GM10248 (cell line): ENCODE data around the gene UGT2B15.
"Not testable (repeated sequence)": the region's sequence is repeated elsewhere in the genome, so short reads cannot be mapped to it uniquely, and the experiment has no call there.

Experiments
- CTCF ChIA-PET: fragments of 300-600 bp; sonication (Branson Sonifier 250); formaldehyde crosslinking; extraction: SDS; loops from one replicate; lab custom pipeline; 2021; ENCODE audit warnings: antibody characterized with exemption; lab: Yijun Ruan, JAX
- POLR2A ChIA-PET: fragments of 350-650 bp; sonication (Branson Sonifier 250); formaldehyde crosslinking; extraction: SDS; loops from one replicate; lab custom pipeline; 2020; ENCODE audit warnings: antibody characterized with exemption; lab: Yijun Ruan, JAX
- DNase-seq: peaks from one replicate; pipeline ENCODE4 v3.0.0; 2012; ENCODE audit errors: extremely low spot score
- CTCF ChIP-seq: IDR thresholded peaks from 2 replicates; pipeline ENCODE4 v1.5.1; 2012; ENCODE audit warnings: mild to moderate bottlenecking, low read depth; ENCODE audit errors: extremely low read depth, missing control alignments, control extremely low read depth

The UGT2B15 gene

GRCh38 chr4:68670479-68670939 is at the start of gene UGT2B15:
Gene UGT2B15, minus strand, starts transcription at chr4:68670652. Its CDS starts 34 bp downstream, at chr4:68670618.
- POLR2A ChIA-PET, DNase-seq: not testable (repeated sequence)
- CTCF ChIA-PET, result interaction anchor here (3.7 kb wide), 1 partner anchor 172 kb away, joined by 10 read pairs; no protein-coding TSS in a partner anchor

DNA sequence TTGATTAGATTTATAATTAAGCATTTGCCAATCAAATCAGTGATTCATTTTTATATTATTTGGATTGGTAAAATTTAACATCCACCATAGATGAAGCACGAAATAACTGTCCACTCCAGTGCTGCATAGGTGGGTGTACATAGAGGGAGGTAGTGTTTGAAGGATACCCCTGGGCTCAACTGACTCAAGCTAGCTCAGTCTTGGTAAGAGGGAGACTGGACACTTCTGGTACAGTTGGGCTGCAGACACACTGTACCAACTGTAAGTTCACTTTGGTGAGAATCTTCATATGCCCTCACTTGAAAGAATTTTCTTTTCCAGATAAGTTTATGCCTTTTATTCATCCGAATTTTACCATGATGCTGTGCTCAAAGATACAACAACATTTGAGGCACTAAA is 48.6 kb upstream of the UGT2B15 start:
- POLR2A ChIA-PET, result no interaction called here
- DNase-seq, result no peak
- no peak for TF ChIP-seq CTCF
- CTCF ChIA-PET, result interaction anchor here (1.0 kb wide), 1 partner anchor 30 kb away, joined by 3 read pairs; no protein-coding TSS in a partner anchor

- ChIA-PET POLR2A (no interaction called here), CTCF (interaction anchor here (1.0 kb wide), 1 partner anchor 31 kb away, joined by 3 read pairs; no protein-coding TSS in a partner anchor)
- DNase-seq, result no peak
- no peak for TF ChIP-seq CTCF
Measured at GRCh38 chr4:68718447-68719074, 48.1 kb upstream of the UGT2B15 start.

DNA sequence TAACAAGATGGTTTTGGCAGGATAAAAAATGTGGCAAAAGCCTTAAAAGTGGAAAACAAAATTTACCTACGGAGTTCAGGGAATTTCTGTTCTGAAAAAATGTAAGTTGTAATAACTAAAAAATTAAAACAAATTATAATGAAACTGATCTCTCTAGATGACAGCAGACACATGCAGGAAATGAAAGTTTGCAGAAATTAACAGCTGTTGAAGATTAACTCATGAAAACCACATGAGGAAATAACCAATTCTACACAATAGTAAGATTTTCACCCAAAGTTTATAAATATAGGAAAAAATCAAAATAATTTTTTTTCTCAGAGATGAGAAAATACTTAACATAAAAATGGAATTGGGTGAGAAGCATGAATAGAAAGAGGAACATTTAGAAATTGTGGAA is 47.5 kb upstream of the UGT2B15 start:
- ChIA-PET POLR2A (no interaction called here), CTCF (interaction anchor here (1.0 kb wide), 1 partner anchor 31 kb away, joined by 3 read pairs; no protein-coding TSS in a partner anchor)
- no peak for DNase-seq
- no peak for TF ChIP-seq CTCF

DNA sequence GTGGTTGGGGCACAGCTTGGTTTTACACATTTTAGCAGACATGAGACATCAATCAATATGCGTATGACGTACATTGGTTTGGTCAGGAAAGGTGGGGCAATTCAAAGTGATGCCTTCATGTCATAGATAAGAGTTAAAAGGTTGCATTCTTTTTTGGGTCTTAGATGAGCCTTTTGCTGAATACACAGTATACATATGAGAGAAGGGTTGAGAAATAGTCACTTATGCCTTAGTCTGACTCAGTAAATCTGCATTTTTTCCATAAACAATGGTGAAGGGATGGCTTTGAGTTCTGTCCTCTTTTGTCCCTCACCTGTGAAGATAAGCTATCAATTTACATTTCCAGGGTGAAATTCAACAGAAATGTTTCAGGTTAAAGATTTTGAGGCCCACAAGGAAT is 43.9 kb upstream of the UGT2B15 start:
- CTCF ChIA-PET, result interaction anchor here (1.6 kb wide), 1 partner anchor 12 kb away, joined by 4 read pairs; no protein-coding TSS in a partner anchor
- no peak for DNase-seq
- TF ChIP-seq CTCF, result no peak
- POLR2A ChIA-PET, result no interaction called here

DNA sequence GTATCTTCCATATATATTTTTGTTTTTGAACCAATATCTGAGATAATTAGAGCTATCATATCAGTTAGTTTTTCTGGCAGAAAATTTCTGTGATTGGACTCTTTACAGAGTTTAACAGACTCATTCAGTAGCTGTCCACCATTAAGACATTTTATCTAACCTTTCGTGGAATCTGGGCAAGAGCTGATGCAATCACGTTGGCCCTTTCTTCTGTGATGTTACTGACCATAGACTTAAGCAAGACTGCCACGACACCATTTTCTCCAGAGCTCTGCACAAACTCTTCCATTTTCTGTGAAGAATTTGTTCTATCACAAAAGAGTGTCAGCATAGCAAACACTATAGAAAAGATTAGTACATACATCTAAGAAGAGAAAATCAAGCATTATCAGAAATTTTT is 41.8 kb upstream of the UGT2B15 start:
- no peak for DNase-seq
- ChIA-PET CTCF (no interaction called here), POLR2A (no interaction called here)
- TF ChIP-seq CTCF, result no peak

DNA sequence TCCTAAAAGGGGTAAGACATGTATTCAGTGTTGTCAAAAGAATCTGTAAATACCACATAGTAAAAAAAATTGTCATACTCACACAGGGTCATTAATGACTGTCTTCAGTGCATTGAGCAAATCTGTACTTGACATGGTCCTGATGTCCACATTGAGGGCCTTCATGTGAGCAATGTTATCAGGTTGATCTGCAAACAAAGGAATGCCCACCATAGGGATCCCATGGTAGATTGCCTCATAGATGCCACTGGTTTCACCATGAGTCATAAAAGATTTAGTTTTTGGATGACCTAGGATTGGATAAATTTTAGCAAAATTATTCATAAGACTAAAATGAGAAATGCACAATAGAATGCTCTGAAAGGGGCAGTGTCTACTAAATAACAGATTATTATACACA is 38.1 kb upstream of the UGT2B15 start:
- ChIA-PET CTCF (no interaction called here), POLR2A (no interaction called here)
- no peak for DNase-seq
- TF ChIP-seq CTCF, result no peak

DNA sequence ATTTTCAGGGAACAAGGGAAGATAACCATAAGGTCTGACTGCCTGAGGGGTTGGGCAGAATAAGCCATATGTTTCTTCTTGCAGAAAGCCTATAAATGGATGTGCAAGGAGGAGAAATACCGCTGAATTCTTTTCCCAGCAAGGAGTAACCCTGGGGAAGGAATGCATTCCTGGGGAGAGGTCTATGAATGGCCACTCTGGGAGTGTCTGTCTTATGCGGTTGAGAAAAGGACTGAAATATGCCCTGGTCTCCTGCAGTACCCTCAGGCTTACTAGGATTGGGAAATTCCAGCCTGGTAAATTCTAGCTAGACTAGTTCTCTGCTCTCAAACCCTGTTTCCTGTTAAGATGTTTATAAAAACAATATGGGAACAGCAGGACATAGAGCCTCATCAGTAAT is 32.7 kb upstream of the UGT2B15 start:
- DNase-seq, CTCF ChIA-PET: not testable (repeated sequence)

More for the DNA sequence above, 32.7 kb upstream of the UGT2B15 start:
- POLR2A ChIA-PET, result not testable (repeated sequence)
